Smooth muscle cell of the brain vasculature (primary cell): ENCODE data around the gene ZNF625.

Experiments used
- DNase-seq: peaks from one replicate; pipeline ENCODE4 v3.0.0-alpha.2; 2012; ENCODE audit warnings: low read depth, low spot score

ZNF625 gene

DNA sequence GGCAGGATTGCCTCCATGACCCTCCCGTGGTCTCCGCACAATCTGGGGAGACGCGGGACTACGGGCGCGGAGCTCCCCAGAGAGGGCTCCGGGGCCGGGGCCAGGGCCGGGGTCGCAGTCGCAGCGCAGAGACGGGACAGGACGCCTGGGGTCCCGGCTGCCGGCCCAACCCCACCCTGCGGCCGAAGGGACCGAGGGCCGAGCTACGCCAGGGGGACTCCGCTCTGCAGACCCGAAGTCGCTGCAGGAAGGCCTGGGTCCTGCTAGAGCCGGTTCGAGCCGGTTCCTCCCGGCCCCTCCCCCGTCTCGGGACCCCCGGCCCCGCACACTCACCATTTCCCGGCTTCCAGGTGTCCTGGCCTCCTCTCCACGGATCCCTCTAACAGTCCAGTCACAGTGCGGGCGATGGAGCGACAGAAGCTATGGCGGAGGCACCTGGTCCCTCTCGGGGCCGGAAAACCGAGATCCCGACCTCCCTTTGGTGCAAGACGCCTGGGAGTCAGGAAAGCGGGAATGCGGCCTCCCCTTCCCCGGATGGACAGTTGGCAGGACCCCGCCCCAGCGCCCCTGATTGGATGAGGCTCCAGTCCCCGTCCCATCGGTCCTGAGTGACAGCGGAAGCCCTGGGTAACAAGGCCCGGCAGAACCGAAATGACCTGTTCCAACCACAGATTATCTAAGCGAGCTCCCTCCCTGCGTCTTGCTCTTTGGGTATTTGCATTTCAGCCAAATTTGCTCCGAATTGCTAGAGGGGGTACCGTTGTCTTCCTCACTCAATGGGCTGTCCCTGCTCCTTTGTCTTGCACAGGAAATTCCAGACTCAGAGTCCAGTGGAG is at the start of gene ZNF625:
Gene ZNF625 (minus strand): TSS at position 512 of the 836 bp plus-strand sequence. CDS start 176 bp downstream, at position 336.
- peak; percentile 53 for DNase-seq

- no peak for DNase-seq
These were observed 48.8 kb upstream of the ZNF625 start for GRCh38 chr19:12205296-12205695.

DNA sequence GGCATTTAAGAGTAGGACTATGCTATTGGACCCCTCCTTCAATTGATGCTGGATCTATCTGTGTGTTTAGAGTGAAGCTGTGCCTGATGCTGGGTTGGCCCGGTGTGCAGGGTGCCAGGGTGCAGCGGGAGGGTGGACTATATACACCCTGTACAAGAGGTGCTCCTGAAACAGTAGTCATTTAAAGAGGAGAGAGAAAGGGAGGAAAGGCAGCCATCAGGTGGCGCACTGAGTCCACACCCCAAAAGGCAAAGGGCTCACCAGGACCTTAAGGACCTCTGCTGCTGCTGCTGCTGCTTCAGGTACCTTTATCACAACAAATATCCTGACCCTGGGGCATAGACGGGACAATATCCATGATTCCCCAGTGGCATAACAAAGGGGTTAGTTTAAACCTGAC is 45.7 kb upstream of the ZNF625 start:
- no peak for DNase-seq

DNA sequence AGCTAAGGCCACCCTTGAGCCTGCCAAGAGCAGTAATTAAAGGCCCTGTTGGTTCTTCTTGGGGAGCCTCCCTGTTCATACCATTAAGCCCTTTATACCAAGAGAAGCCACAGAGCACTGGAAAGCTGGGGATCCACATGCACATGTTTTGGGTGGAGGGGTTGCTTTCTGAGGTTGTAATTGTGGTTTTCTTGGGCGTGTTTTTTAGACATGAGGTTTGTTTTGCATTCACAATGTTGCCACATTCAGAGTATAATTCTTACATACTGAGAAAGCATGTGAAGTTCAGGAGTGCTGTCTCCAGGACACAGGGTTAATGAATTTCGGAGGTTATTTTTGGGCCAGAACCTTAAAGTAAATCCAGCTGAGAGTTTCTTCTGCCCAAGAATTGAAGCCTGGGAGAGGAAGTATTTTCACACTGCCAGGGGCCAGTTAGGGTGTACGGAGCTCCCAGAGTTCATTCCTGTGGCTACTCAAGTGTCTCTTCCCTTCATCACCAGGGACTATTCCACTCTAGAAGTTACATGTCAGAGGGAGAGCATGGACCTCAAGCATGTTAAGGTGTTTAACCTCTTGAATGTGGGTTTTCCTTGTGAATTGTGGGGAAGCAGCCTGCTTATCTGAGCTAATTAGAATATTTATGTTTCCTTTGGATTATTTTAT is 43.4 kb upstream of the ZNF625 start:
- DNase-seq, result no peak

DNA sequence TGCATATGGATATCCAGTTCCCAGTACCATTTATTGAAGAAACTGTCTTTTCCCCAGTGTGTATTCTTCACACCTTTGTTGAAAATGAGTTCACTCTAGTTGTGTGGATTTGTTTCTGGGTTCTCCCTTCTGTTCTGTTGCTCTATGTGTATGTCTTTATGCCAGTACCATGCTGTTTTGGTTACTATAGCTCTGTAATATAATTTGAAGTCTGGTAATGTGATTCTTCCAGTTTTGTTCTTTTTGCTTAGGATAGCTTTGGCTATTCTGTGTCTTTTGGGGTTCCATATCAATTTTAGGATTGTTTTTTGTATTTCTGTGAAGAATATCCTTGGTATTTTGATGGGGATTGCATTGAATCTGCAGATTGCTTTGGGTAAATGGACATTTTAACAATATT is 41.6 kb upstream of the ZNF625 start:
- DNase-seq, result no peak

DNA sequence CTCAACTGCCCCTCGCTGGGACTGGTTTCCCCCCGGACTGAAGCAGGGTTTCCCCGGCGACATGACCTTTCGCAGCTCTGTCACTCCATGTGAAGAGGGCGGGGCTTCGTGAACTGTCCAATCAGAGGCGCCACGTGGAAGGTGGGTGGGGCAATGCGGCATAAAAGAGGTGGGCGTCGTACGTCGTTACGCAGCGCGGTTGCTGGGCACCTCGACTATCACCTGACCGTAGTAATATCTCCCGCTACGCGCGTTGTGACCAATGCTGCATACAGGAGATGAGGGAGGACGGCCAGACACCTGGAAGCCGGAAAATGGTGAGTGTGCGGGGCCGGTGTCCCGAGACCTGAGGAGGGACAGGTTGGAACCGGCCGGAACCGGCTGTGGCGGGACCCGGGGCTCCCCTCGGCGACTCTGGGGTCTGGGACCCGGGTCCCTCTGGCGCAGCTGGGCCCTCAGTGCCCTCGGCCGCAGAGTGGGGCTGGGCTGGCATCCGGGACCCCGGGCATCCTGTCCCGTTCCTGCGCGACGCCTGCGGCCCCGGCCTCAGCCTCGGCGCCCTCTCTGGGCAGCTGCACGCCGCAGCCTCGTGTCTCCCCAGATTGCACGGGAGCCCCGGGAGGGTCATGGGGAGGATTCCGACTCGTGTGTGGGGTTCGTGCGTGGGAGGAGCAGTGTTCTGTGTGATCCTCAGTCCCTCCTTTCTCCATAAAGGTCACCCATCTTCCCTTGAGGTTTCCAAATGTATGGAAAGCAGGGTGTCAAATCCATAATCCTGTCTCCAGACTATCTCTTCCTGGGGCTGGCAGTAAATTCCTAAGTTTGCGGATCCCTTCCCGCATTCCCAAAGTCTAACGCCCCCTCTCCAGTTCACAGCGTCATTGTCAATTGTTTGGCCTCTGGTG is 38.5 kb upstream of the ZNF625 start:
- DNase-seq, result no peak

- no peak for DNase-seq
These were observed 31.1 kb upstream of the ZNF625 start for GRCh38 chr19:12187625-12188024.

GRCh38 chr19:12180377-12180776 is 23.8 kb upstream of the ZNF625 start:
- DNase-seq, result no peak

DNA sequence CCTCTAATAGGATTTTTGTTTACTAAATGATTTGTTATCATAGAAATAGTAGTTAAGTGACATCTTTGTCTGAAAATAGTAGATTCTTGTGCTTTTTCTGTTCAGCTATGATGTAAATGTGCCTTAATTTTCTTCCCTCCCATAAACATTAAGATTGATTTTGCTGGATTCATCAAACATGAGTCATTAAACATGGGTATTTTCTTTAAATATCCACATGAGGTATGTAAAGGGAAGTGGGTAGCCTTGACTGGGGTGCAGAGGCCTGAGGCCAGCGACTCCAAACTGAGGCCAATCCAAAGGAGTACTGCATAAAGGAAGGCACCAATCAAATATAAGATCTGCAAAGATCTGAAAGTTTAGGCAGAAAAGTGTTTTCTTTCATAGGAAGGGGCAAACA is 10.1 kb upstream of the ZNF625 start:
- no peak for DNase-seq

- DNase-seq, result no peak
These were observed 7.3 kb upstream of the ZNF625 start for GRCh38 chr19:12163826-12164225.

- peak; percentile 79 for DNase-seq
These were observed 6.6 kb upstream of the ZNF625 start, which contains the start of gene ZNF136 for GRCh38 chr19:12162882-12163806. ZNF136 (plus strand) TSS chr19:12163096; CDS start chr19:12163204, 108 bp downstream.

GRCh38 chr19:12162513-12162881 is 6.0 kb upstream of the ZNF625 start:
- DNase-seq, result no peak

DNA sequence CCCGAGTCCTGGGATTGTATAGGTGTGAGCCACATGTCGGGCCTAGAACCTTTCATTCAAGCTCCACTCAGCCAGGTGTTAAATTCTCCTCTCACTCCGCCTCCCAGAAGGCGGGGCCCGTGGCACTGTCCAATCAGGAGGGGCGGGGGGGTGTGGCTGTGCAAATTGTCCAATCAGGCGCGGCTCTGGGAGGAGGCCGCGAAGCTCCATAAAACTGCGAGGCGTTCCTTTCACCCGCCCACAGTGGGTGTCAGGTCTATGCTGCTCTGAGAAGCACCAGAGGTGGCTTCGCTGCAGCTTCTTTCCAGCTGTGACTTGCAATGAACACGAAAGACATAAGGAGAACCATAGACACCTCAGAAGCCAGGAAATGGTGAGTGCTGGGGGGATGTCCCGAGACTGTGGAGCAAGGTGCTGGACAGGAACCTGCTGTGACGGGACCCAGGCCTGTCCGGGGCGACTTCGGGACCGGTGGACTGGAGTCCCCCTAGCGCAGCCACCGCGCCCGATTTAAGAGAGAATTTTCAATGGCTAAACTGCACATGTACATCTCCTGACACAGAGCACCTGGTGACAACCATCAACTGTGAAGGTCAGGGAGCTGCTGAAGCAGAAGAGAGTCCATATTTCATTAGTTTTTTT is 3.4 kb upstream of the ZNF625 start:
- DNase-seq, result no peak

DNA sequence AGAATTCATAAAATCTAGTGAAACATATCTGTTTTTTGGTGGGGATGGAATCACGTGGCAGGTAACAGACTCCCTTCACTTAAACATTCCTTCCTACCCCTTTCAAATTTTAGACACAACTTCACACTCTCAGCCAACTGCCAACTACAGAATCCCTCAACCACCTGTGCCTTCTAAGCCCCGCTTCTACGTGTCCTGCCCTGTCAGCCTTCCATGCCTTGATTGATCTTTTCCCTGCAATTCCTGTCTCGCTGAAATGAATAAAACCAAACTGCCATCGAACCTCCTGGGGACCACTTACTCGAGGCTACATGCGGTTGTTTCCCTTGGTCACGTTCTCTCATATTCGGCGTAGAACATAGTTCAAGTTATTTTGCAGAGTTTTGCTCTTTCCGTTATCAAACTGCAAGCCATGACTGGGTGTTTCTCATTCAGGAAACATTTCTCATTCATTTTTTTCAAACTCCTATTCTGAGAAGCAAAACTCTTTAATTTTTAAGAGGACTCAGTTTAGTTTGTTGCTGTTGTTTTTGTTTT is 1.1 kb downstream of the ZNF625 start:
- no peak for DNase-seq

DNA sequence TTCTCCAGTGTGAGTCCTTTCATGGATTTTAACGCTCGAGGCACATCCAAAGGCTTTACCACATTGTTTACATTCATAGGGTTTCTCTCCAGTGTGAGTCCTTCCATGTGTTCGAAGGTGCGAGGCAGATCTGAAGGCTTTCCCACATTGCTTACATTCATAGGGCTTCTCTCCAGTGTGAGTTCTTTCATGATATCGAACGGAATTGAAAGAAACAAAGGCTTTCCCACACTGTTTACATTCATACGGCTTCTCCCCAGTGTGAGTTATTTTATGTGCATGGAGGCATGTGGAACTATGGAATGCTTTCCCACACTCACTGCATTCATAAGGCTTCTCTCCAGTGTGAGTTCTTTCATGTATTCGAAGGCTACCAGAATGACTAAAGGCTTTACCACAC is 11.2 kb downstream of the ZNF625 start:
- DNase-seq, result no peak

- DNase-seq, result no peak
These were observed 15.2 kb downstream of the ZNF625 start for GRCh38 chr19:12141405-12141736.

DNA sequence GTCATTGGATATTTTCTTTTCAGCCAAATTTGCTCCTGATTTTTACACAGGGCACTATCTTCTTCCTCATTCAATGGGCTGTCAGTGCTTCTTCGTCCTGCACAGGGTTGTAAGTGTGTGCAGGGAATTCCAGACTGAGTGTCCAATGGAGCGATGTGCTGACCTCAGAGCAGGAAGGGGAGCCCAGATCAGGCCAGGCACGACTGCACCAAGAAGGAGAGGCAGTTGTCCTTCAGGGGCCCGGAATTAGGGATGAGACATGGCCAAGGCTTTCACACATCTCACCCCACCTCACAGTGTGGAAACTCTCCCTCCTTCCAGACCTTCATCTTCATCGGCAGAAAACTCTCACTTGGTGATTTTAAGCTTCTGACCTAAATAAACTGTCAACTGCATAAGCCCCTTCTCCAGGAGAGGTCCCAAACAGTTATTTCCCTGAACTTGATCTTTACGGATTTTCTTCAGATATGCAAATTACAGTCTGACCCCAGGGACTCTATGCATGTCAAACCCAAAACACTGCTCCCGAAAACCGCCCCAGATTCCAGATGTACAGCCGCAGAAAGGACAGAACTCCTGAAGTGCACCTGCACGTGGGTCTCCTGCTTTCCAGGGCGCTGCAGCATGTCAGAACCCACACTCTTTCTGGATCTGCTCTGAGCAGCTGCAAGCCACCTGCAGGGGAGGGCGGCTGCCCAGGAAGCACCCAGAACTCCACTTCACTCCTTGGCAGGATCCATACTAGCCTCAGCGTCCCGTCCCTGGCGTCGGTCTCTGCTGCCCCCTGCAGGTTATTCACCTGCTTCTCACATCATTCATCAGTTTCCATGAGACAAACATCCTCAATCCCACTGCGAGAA is 15.8 kb downstream of the ZNF625 start:
- DNase-seq, result no peak

DNA sequence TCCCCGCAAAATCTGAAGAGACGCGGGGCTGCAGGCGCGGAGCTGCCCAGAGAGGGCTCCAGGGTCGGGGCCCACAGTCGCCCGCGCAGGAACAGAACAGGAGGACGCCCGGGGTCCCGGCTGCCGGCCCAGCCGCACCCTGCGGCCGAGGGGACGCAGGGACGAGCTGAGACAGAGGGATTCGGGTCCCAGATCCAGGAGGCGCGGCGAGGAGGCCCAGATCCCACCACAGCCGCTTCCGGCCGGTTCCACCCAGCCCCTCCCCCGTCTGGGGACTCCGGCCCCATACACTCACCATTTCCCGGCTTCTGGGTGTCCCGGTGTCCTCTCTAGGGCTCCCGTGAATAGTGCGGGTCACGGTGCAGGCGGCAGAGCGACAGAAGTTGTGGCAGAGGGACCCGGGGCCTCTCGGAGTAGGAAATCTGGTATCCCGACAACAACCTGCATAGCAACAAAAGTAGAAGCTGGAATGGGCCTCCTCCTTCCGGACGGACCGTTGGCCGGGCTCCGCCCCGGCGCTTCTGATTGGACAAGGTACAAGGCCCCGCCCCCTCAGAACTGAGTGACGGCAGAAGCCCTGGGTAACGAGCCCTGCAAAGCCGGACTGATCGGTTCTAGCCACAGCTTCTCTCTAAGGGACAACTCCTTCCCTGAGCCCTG is 16.5 kb downstream of the ZNF625 start, which contains the start of gene ZNF20:
Gene ZNF20 (minus strand): TSS at position 466 of the 660 bp plus-strand sequence. CDS start 168 bp downstream, at position 298.
- DNase-seq, result peak; percentile 85

DNA sequence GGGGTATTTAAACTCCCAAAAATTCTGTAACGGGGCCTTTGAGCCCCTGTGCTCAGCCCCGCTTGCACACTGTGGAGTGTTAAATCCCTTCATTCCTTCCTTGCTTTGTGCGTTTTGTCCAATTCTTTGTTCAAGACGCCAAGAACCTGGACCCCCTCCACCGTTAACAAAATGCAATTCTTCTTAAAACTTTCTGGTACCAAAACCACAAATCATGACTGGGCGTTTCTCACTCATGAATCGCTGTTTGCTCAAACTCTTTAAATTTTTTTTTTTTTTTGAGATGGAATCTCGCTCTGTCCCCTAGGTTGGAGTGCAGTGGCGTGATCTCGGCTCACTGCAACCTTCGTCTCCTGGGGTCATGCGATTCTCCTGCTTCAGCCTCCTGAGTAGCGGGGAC is 17.3 kb downstream of the ZNF625 start:
- no peak for DNase-seq
